HG03439 (cell line): ENCODE data around the gene NXNL1.
"Not testable (repeated sequence)": the region's sequence is repeated elsewhere in the genome, so short reads cannot be mapped to it uniquely, and the experiment has no call there.

Experiments used
- ATAC-seq: cut with Tn5 transposase; IDR thresholded peaks from one replicate; pipeline ENCODE4 v1.9.1; 2021; ENCODE audit warnings: mild to moderate bottlenecking, moderate library complexity; ENCODE audit not compliant: unreplicated experiment

The NXNL1 gene, protein sequence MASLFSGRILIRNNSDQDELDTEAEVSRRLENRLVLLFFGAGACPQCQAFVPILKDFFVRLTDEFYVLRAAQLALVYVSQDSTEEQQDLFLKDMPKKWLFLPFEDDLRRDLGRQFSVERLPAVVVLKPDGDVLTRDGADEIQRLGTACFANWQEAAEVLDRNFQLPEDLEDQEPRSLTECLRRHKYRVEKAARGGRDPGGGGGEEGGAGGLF

DNA sequence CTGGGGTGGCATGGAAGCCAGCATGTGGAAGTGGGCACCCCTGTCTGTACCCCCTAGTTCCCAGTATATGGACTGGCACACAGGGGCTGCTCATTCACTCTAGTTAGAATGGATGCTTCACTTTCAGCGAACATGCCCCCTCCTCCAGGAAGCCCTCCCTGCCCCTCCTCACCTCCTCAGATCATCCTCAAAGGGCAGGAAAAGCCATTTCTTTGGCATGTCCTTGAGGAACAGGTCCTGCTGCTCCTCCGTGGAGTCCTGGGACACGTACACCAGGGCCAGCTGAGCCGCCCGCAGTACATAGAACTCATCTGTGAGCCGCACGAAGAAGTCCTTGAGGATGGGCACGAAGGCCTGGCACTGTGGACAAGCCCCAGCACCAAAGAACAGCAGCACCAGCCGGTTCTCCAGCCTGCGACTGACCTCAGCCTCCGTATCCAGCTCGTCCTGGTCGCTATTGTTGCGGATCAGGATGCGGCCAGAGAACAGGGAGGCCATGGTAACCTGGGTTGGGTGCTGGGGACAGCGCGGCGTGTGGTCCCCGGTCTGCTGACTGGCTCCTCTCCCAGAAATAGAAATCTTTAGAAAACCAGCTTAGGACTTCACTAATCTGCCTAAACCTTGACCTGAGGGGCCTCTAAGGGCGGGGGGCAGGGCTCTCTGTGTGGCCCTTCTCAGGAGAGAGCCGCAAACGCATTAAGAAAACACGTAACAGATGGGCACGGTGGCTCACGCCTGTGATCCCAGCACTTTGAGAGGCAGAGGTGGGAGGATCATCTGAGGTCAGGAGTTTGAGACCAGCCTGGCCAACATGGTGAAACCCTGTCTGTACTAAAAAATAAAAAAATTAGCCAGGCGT is at the start of gene NXNL1:
Gene NXNL1 (minus strand): TSS at position 555 of the 859 bp plus-strand sequence. CDS start 57 bp downstream, at position 498.
- no peak for ATAC-seq

GRCh38 chr19:17508558-17508933 is 47.8 kb upstream of the NXNL1 start:
- ATAC-seq: not testable (repeated sequence)

DNA sequence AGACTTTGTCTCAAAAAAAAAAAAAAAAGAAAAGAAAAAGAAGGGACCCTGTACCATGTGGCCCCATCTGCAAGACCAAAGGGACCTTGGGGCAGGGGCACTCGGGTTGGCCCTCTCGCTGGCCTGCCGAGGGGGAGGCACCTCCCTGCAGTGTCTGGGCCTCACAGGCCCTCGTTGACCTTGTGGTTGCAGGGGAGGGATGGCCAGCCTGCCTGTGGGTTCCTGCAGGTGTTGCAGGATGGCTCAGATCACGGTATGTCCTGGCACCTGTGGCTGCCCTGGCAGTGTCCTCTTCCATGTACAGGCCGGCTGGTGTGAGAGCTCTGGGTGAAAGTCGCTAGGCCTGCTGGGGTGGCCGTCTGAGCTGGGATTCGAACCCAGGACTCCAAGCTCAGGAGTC is 46.0 kb upstream of the NXNL1 start:
- ATAC-seq: no peak

DNA sequence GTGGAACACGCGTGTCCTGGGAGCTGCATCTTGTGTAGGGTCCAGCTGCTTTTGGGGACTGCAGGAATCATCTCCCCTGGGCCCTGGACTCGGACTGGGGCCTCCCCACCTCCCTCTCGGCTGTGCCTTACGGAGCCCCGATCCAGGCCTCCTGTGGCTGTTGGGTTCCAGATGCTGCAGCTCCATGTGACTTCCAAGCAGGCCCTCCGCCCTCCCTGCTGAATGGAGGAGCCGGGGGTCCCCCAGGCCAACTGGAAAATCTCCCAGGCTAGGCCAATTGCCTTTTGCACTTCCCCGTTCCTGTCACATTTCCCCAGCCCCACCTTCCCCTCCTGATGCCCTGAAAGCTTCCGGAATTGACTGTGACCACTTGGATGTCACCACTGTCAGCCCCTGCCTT is 44.5 kb upstream of the NXNL1 start:
- ATAC-seq: no peak

DNA sequence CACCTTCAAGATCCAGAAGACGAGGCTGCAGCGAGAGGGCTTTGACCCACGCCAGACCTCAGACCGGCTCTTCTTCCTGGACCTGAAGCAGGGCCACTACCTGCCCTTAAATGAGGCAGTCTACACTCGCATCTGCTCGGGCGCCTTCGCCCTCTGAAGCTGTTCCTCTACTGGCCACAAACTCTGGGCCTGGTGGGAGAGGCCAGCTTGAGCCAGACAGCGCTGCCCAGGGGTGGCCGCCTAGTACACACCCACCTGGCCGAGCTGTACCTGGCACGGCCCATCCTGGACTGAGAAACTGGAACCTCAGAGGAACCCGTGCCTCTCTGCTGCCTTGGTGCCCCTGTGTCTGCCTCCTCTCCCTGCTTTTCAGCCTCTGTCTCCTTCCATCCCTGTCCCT is 43.7 kb upstream of the NXNL1 start:
- no peak for ATAC-seq

- ATAC-seq: no peak
Observed at GRCh38 chr19:17504030-17504429, 43.3 kb upstream of the NXNL1 start.

DNA sequence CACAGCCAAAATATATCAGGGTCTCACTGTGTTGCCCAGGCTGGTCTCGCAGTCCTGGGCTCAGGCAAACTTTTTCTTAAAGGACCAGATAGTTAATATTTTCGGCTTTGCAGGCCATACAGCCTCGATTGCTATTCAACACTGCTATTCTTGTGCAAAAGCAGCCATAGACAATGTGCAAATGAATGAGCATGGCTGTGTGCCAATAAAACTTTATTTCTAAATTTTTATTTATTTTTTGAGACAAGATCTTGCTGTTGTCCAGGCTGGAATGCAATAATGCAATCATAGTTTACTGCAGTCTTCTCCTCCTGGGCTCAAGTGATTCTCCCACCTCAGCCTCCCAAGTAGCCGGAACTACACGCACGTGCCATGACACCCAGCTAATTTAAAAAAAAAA is 42.5 kb upstream of the NXNL1 start:
- ATAC-seq: no peak

- ATAC-seq: no peak
Observed at GRCh38 chr19:17500447-17501198, 39.9 kb upstream of the NXNL1 start.

GRCh38 chr19:17499648-17500446 is 39.1 kb upstream of the NXNL1 start:
- ATAC-seq: no peak

- ATAC-seq: not testable (repeated sequence)
Observed at GRCh38 chr19:17499025-17499424, 38.3 kb upstream of the NXNL1 start.

- ATAC-seq: no peak
Observed at GRCh38 chr19:17497149-17497798, 36.5 kb upstream of the NXNL1 start.

DNA sequence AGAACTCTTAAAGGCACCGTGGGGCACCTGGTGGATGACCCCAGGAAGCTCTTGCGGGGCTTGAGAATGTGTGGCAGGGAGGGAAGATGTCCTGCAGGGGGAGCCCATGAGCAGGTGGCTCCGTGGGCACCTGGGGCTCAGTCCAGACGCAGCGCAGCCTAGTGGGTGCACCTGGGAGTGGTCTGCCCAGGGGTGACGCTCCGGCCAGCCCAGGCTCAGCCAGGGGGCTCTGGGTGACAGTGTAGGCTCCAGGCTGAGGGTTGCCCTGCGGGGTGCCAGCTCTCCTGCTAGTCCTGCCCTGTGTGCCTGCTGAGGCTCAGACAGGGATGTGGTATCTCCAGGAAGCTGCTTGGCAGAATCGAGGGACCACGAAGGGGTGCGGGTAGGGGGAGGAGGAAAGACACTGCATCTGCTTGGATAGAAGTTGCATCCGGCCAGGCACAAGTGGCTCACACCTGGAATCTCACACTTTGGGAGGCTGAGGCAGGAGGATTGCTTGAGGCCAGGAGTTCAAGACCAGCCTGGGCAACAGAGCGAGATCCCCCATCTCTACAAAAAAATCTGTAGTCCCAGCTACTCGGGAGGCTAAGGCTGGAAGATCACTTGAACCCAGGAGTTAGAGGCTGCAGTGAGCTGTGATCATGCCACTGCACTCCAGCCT is 35.7 kb upstream of the NXNL1 start:
- peak; percentile 74 for ATAC-seq

DNA sequence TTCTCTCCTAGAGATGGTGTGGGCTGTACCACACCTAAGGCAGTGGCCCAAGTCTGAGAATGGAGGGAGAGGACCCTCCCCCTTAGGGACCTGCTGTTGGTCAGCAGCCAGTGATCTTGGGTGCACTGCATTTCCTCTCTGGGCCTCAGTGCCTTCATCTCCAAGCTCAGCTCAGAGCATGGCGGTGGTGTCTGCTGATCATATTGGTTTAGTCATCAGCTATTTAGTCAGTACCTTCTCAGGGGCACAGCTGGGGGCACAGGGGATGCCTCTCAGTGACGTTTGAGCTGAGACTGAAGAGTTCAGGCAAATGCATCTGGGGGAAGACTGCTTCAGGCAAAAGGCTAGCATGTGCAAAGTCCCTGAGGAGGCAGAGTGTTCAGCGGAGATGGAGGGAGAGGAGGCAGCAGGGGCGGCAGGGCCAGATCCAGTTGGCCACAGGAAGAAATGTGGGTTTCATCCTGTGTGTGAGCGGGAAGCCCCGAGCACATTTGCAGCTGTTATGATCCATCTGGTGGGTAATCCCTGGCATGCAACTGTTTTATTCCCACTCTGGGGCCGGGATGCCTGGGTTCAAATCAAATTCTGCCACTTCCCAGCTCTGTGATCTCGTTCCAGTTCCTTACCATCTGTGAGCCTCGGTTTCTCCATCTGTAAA is 35.0 kb upstream of the NXNL1 start:
- no peak for ATAC-seq

DNA sequence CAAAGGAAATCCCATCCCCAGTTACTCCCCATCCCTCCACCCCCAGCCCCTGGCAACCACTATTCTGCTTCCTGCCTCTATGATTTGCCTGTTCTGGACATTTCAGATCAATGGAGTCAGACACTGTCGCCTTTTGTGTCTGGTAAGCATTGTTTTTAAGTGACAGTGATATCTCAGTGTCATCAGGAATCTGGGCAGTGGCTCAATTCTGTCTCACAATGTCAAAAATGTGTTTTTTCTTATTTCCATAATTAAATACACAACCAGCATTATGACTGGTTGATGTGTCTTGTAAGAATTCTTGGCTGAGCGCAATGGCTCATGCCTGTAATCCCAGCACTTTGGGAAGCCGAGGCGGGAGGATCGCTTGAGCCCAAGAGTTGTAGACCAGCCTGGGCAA is 30.6 kb upstream of the NXNL1 start:
- no peak for ATAC-seq

DNA sequence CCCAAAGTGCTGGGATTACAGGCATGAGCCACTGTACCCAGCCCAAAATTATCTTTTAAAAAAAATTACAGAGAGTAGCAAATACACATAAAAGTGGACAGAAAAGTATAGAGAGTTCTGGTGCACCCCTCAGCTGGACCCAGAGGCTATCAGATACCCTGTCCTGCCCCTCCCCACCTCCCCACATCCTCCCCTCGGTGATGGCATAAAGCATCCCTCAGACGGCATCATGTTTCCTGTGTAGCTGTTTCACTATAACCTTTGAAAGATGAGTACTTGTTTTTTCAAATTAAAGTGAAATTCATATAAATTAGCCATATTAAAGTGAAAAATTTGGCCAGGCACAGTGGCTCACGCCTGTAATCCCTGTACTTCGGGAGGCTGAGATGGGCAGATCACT is 29.7 kb upstream of the NXNL1 start:
- ATAC-seq: no peak

GRCh38 chr19:17489392-17490030 is 28.8 kb upstream of the NXNL1 start:
- ATAC-seq: no peak

GRCh38 chr19:17488593-17489391 is 28.1 kb upstream of the NXNL1 start:
- ATAC-seq: no peak
